Erythroblast (primary cell): Measurements from ENCODE around the gene PRDX1.

Source experiments
- GATA1 ChIP-seq: IDR thresholded peaks from 2 replicates; pipeline ENCODE4 v1.6.1; 2011; ENCODE audit warnings: low read depth, mild to moderate bottlenecking, control low read depth, low read length, moderate library complexity
- POLR2A ChIP-seq: IDR thresholded peaks from 2 replicates; pipeline ENCODE4 v1.6.1; 2011; ENCODE audit warnings: mild to moderate bottlenecking, low read length

- TF ChIP-seq POLR2A, result no peak
- no peak for TF ChIP-seq GATA1
These were observed 42.2 kb upstream of the PRDX1 start for GRCh38 chr1:45563843-45564242.
